ENCODE data around the gene ZNF605.

DNA sequence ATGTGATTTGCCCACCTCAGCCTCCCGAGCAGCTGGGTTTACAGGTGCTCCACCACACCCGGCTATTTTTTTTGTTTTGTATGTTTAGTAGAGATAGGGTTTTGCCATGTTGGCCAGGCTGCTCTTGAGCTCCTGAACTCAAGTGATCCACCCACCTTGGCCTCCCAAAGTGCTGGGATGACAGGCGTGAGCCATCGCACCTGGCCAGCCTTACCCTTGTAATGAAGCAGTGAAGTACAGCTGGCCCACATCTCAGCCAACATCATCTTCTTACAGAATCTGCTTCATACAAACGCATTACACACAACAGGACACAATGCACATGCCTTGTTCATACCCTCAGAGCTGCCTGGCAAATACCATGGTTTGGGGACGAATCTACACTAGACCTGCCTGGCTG is 37.4 kb downstream of the ZNF605 start:
- no peak for TF ChIP-seq EZH2phosphoT487 (IDR thresholded peaks at IDR 0.05; ENCODE audit: insufficient read depth, low read depth)
- no peak for TF ChIP-seq EZH2 (IDR thresholded peaks at IDR 0.05; ENCODE audit: insufficient read depth, poor library complexity, severe bottlenecking)
